Measurements from ENCODE around the gene MCRIP1.

Gene MCRIP1

GRCh38 chr17:81821603-81822311, 11.3 kb downstream of the MCRIP1 start:
- no peak for DNase-seq (ENCODE audit: low read depth in 4 of 4, low spot score in 1 of 4)

GRCh38 chr17:81821147-81821546, 11.9 kb downstream of the MCRIP1 start:
- DNase-seq (ENCODE audit: low read depth in 4 of 4, low spot score in 1 of 4): no peak

GRCh38 chr17:81819708-81820107, 13.4 kb downstream of the MCRIP1 start:
- DNase-seq (ENCODE audit: low read depth in 4 of 4, low spot score in 1 of 4): no peak

GRCh38 chr17:81817758-81818147, 15.3 kb downstream of the MCRIP1 start:
- DNase-seq (ENCODE audit: low read depth in 4 of 4, low spot score in 1 of 4): no peak

GRCh38 chr17:81815646-81815986, 17.5 kb downstream of the MCRIP1 start:
- no peak for DNase-seq (ENCODE audit: low read depth in 4 of 4, low spot score in 1 of 4)

GRCh38 chr17:81814748-81815645, 18.1 kb downstream of the MCRIP1 start:
- DNase-seq (ENCODE audit: low read depth in 4 of 4, low spot score in 1 of 4): no peak

GRCh38 chr17:81813861-81814683, 19.0 kb downstream of the MCRIP1 start:
- no peak for DNase-seq (ENCODE audit: low read depth in 4 of 4, low spot score in 1 of 4)

GRCh38 chr17:81813371-81813684, 19.8 kb downstream of the MCRIP1 start:
- no peak for DNase-seq (ENCODE audit: low read depth in 4 of 4, low spot score in 1 of 4)

- DNase-seq (ENCODE audit: low read depth in 4 of 4, low spot score in 1 of 4): no peak
Observed at GRCh38 chr17:81812571-81813370, 20.3 kb downstream of the MCRIP1 start.

- no peak for DNase-seq (ENCODE audit: low read depth in 4 of 4, low spot score in 1 of 4)
Observed at GRCh38 chr17:81811705-81812570, 21.2 kb downstream of the MCRIP1 start.

- DNase-seq (ENCODE audit: low read depth in 4 of 4, low spot score in 1 of 4): no peak
Observed at GRCh38 chr17:81810892-81811704, 22.0 kb downstream of the MCRIP1 start.

GRCh38 chr17:81810476-81810875, 22.6 kb downstream of the MCRIP1 start:
- DNase-seq (ENCODE audit: low read depth in 4 of 4, low spot score in 1 of 4): no peak

GRCh38 chr17:81809556-81809998, 23.5 kb downstream of the MCRIP1 start:
- DNase-seq (ENCODE audit: low read depth in 4 of 4, low spot score in 1 of 4): no peak

- DNase-seq (ENCODE audit: low read depth in 4 of 4, low spot score in 1 of 4): no peak
Observed at GRCh38 chr17:81808778-81809555, 24.1 kb downstream of the MCRIP1 start.

GRCh38 chr17:81807839-81808238, 25.3 kb downstream of the MCRIP1 start:
- no peak for DNase-seq (ENCODE audit: low read depth in 4 of 4, low spot score in 1 of 4)

GRCh38 chr17:81807210-81807719, 25.8 kb downstream of the MCRIP1 start:
- no peak for DNase-seq (ENCODE audit: low read depth in 4 of 4, low spot score in 1 of 4)

GRCh38 chr17:81806461-81807209, 26.5 kb downstream of the MCRIP1 start:
- DNase-seq (ENCODE audit: low read depth in 4 of 4, low spot score in 1 of 4): no peak
